Progenitor cell of endocrine pancreas (in vitro differentiated cells): Measurements from ENCODE around the gene TMEM266. TPM values are rescaled to one million over a fixed set of nuclear protein-coding genes. Genes with fewer than 3 reads are reported as not detected.
A peak's percentile ranks its signal among the peaks of the same experiment; 100 is the strongest.

ENCODE experiments used
- DNase-seq: peaks from one replicate; pipeline ENCODE4 v3.0.0; 2021; ENCODE audit warnings: low spot score; ENCODE audit not compliant: unreplicated experiment
- H3K27ac Mint-ChIP-seq: 2 replicates; pipeline ENCODE4 v1.8.0; 2021; ENCODE audit warnings: mild to moderate bottlenecking, moderate library complexity, mixed read lengths
- H3K27me3 Mint-ChIP-seq: 2 replicates; pipeline ENCODE4 v1.8.0; 2021; ENCODE audit warnings: mixed read lengths
- H3K36me3 Mint-ChIP-seq: 2 replicates; pipeline ENCODE4 v1.8.0; 2022; ENCODE audit warnings: mixed read lengths; ENCODE audit not compliant: insufficient read depth
- H3K4me1 Mint-ChIP-seq: 2 replicates; pipeline ENCODE4 v1.8.0; 2021; ENCODE audit warnings: low read depth, mixed read lengths
- H3K4me3 Mint-ChIP-seq: 2 replicates; pipeline ENCODE4 v1.8.0; 2021; ENCODE audit warnings: low read depth, mild to moderate bottlenecking, moderate library complexity, mixed read lengths
- H3K9me3 Mint-ChIP-seq: 2 replicates; pipeline ENCODE4 v1.8.0; 2021; ENCODE audit warnings: low read depth, mixed read lengths
- total RNA-seq: library from RNA; stranded (reverse); gene quantifications from 2 replicates; pipeline ENCODE4 v1.2.1, GENCODE V29; 2021
- TF ChIP-seq, protein P1 (sequence below): fragments of 200-600 bp; sonication (generic); IDR thresholded peaks from one replicate; pipeline ENCODE4 v1.5.0; 2021; ENCODE audit warnings: antibody characterized with exemption, mild to moderate bottlenecking; ENCODE audit not compliant: unreplicated experiment

TMEM266 gene
- total RNA-seq, 1 donor from 2014 or later: 0.50 TPM

DNA sequence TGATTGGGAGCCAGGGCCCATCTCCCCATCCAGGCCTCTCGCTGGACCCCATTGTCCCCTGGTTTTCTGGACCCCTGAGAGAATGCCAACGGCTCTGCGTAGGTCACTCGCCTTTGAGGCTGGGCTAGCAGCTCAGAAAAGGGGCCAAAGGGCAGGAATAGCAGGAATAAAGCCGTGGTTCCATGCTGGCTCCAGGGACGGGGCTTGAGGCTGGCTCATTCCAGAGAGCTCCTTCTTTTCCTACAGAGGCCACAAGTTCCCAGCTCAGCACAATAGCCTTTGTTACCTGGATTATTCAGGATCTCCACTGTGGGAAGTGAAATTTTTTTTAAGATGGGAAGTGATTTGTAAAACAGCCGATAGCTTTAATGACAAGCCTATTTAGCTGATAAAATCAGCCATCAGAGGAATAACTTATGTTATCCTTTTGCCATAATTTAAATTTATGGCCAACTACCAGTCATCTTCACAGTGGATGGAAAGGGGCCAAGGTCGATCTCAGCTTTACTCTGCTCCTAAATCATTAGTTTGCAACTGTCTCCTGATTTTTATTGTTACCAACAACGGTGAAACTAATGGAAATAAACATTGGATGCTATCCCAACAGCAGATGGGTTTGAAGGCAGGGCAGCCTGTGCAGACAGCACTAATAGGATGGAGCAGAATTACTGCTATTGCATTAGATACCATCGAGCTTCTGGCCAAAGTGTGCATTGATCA lies 124.3 kb downstream of the TMEM266 start:
- TF ChIP-seq, protein P1, sequence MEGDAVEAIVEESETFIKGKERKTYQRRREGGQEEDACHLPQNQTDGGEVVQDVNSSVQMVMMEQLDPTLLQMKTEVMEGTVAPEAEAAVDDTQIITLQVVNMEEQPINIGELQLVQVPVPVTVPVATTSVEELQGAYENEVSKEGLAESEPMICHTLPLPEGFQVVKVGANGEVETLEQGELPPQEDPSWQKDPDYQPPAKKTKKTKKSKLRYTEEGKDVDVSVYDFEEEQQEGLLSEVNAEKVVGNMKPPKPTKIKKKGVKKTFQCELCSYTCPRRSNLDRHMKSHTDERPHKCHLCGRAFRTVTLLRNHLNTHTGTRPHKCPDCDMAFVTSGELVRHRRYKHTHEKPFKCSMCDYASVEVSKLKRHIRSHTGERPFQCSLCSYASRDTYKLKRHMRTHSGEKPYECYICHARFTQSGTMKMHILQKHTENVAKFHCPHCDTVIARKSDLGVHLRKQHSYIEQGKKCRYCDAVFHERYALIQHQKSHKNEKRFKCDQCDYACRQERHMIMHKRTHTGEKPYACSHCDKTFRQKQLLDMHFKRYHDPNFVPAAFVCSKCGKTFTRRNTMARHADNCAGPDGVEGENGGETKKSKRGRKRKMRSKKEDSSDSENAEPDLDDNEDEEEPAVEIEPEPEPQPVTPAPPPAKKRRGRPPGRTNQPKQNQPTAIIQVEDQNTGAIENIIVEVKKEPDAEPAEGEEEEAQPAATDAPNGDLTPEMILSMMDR: no peak
- Mint-ChIP-seq H3K4me1 (peaks cover 7% of the 10 kb centered on the region), H3K27me3 (peaks cover 21% of the 10 kb centered on the region), H3K9me3 (no peaks in the 10 kb centered on the region), H3K36me3 (no peaks in the 10 kb centered on the region), H3K4me3 (no peak overlapping the region), H3K27ac (no peak overlapping the region)
- no peak for DNase-seq

DNA sequence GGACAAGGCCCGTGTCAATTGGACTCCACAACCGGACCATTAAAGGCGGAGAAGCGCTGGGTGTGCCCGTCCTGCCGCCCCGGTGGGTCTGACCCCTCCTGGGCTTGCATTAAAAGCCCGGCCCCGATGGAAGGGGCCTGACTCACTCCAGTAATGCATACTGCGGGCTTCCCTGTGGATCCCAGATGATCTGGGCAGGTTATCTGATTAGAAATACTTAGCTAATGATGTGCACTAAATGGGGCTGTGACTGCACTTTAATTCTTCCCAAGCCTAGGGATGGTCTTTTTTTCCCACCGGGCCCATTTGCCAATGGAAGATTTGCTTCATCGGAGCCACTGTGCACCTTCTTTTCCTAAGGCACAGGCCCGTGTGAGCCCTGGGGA lies 124.9 kb downstream of the TMEM266 start:
- no peak for DNase-seq
- Mint-ChIP-seq H3K4me1 (peaks cover 7% of the 10 kb centered on the region), H3K9me3 (no peaks in the 10 kb centered on the region), H3K36me3 (no peaks in the 10 kb centered on the region), H3K4me3 (no peak overlapping the region), H3K27ac (no peak overlapping the region), H3K27me3 (peaks cover 24% of the 10 kb centered on the region)
- TF ChIP-seq, protein P1: no peak

DNA sequence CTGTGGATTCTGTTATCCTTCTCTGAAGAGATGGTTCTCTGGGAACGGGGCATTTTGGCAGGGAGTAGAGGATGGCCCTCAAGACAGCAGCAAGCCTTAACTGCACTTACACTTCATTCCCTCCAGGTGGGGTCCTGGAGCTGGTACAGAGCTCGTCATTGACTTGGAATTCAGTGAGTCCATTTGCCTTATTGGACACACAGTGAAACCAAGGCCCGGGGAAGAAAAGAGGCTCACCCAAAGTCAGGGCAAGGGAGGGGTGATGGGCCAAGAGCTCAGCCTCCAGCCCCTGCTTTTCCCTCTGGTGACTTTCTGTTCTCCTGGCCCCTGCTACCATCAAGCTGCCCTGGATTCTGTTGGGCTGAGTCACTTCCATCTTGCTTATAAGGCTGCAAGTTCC lies 125.9 kb downstream of the TMEM266 start:
- H3K27ac Mint-ChIP-seq: no peak overlapping the region
- peaks cover 15% of the 10 kb centered on the region for H3K4me1 Mint-ChIP-seq
- H3K36me3 Mint-ChIP-seq: no peaks in the 10 kb centered on the region
- H3K27me3 Mint-ChIP-seq: peaks cover 32% of the 10 kb centered on the region
- DNase-seq: no peak
- no peaks in the 10 kb centered on the region for H3K9me3 Mint-ChIP-seq
- TF ChIP-seq, protein P1: peak; percentile 47
- H3K4me3 Mint-ChIP-seq: no peak overlapping the region

DNA sequence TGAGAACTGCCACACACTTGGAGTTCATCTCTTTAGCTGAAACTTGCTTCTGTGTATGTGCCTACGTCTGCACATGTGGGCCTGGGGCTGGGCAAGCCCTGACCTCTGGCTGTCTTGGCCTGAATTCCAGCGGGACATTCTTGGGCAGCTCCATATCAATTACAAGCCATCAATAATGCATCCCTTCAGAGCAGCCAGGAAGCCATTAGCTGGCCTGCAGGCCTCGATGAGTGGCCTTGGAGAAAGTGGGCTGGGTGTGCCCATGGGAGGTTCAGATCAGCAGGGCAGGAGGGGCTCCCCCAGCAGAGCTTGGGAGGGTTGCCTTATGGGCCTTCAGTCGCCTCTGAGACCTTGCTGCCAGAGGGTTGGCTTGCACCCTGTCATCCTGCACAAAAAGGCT lies 127.4 kb downstream of the TMEM266 start:
- no peak for DNase-seq
- H3K9me3 Mint-ChIP-seq: no peaks in the 10 kb centered on the region
- TF ChIP-seq, protein P1: no peak
- H3K36me3 Mint-ChIP-seq: no peaks in the 10 kb centered on the region
- H3K4me1 Mint-ChIP-seq: peaks cover 17% of the 10 kb centered on the region
- H3K27me3 Mint-ChIP-seq: peaks cover 31% of the 10 kb centered on the region
- H3K4me3 Mint-ChIP-seq: no peak overlapping the region
- no peak overlapping the region for H3K27ac Mint-ChIP-seq

DNA sequence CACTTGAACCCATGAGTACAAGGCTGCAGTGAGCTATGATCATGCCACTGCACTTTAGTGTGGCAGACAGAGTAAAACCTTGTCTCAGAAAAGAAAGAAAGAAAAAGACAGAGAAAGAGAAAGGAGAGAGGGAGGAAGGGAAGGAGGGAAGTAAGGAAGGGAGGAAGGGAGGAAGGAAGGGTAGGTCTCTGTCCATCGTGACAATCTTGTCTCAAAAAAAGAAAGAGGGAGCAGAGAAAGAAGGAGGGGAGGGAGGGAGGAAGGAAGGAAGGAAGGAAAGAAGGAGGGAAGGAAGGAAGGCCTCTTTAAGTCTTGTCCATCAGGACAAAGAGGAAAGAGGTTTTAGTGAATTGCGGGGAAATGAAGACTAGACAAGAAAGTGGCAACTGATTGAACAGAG lies 129.3 kb downstream of the TMEM266 start:
- no peak overlapping the region for H3K27ac Mint-ChIP-seq
- TF ChIP-seq, protein P1: no peak
- peaks cover 38% of the 10 kb centered on the region for H3K27me3 Mint-ChIP-seq
- no peak for DNase-seq
- H3K36me3 Mint-ChIP-seq: no peaks in the 10 kb centered on the region
- no peak overlapping the region for H3K4me3 Mint-ChIP-seq
- H3K4me1 Mint-ChIP-seq: peaks cover 17% of the 10 kb centered on the region
- no peaks in the 10 kb centered on the region for H3K9me3 Mint-ChIP-seq
